ENCODE results near the gene SLC7A9. TPM values are rescaled to one million over a fixed set of nuclear protein-coding genes. Genes with fewer than 3 reads are reported as not detected.

The SLC7A9 gene
- total and polyA plus RNA-seq, 2 donors (not counting 3 experiments of a cell fraction or from before 2014, with no cell fraction given) = 0.06 TPM; not detected in 1

DNA sequence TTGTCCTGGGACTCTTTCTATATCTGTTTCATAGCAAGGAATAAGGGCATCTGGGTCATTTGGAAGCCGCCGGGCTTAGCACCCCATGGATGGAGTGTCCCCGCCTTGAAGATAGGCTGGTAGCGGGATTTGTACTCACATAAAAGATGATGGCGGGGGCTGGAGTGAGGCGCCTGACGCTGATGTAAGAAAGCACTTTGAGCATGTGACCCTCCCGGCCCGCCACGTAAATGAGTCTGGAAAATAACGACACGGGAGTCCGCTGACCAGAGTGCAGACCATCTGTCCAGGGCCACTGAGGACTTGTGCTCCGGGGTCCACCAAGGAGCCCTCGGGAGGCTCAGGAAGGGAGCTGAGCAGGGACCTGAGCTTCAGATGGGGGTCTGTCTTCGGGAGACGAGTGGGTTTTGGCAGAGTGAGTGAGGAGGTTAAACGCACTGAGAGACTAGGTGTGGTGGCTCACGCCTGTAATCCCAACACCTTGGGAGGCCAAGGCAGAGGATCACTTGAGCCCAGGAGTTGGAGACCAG, 25.8 kb downstream of the SLC7A9 start:
- no peak for TF ChIP-seq GATA2 (IDR thresholded peaks at IDR 0.05; ENCODE audit: insufficient read depth, insufficient read length, low read depth, low read length)
- TF ChIP-seq FOS (IDR thresholded peaks at IDR 0.05; ENCODE audit: borderline replicate concordance, insufficient read depth, low read length) = no peak
- TF ChIP-seq POLR2A (IDR thresholded peaks at IDR 0.05; ENCODE audit: low read depth, low read length) = no peak
- TF ChIP-seq, protein P1, sequence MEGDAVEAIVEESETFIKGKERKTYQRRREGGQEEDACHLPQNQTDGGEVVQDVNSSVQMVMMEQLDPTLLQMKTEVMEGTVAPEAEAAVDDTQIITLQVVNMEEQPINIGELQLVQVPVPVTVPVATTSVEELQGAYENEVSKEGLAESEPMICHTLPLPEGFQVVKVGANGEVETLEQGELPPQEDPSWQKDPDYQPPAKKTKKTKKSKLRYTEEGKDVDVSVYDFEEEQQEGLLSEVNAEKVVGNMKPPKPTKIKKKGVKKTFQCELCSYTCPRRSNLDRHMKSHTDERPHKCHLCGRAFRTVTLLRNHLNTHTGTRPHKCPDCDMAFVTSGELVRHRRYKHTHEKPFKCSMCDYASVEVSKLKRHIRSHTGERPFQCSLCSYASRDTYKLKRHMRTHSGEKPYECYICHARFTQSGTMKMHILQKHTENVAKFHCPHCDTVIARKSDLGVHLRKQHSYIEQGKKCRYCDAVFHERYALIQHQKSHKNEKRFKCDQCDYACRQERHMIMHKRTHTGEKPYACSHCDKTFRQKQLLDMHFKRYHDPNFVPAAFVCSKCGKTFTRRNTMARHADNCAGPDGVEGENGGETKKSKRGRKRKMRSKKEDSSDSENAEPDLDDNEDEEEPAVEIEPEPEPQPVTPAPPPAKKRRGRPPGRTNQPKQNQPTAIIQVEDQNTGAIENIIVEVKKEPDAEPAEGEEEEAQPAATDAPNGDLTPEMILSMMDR (IDR thresholded peaks at IDR 0.05; ENCODE audit: extremely low read depth in 1 of 2, insufficient read depth in 1 of 2, low read depth in 1 of 2, low read length in 2 of 2) = no peak
- TF ChIP-seq, protein P2, sequence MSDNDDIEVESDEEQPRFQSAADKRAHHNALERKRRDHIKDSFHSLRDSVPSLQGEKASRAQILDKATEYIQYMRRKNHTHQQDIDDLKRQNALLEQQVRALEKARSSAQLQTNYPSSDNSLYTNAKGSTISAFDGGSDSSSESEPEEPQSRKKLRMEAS (IDR thresholded peaks at IDR 0.05; ENCODE audit: insufficient read depth, insufficient read length) = no peak
- TF ChIP-seq POLR2AphosphoS5 (IDR thresholded peaks at IDR 0.05; ENCODE audit: insufficient read depth, low read depth, low read length) = no peak
- no peak for TF ChIP-seq JUN (IDR thresholded peaks at IDR 0.05; ENCODE audit: borderline replicate concordance, insufficient read depth, insufficient read length, low read depth)
- no peak for TF ChIP-seq MYC (IDR thresholded peaks at IDR 0.05; ENCODE audit: low read depth, low read length)
- no peak for TF ChIP-seq EZH2 (IDR thresholded peaks at IDR 0.05; ENCODE audit: borderline replicate concordance, low read depth, low read length, severe bottlenecking)
- no peaks in the 10 kb centered on the region for H4K20me1 ChIP-seq (replicated peaks; ENCODE audit: control insufficient read depth, extremely low read depth, insufficient read depth, low read length)
- ChIA-PET CTCF (no interaction called here), POLR2A (no interaction called here)
- H3K9me1 ChIP-seq (replicated peaks; ENCODE audit: control insufficient read depth, extremely low read depth, insufficient read depth, low read length) = no peaks in the 10 kb centered on the region
- no peaks in the 10 kb centered on the region for H3K9me3 ChIP-seq (replicated peaks; ENCODE audit: control insufficient read depth, insufficient read depth, low read length)
- no peak overlapping the region for H3K27ac ChIP-seq (ENCODE audit: insufficient read depth, low read depth, low read length)
- no TSS peak for BruUV-seq (replicated peaks)
- H2AFZ ChIP-seq (ENCODE audit: low read depth, low read length) = no peak overlapping the region
- intact Hi-C loops (cut with micrococcal nuclease) (no loop called here), dilution Hi-C loops (cut with MboI; ENCODE audit: extremely low pct_ligation_motif_present, low sequenced_read_pairs) (no loop called here)
- FAIRE-seq (no peak), DNase-seq (ENCODE audit: low read depth, low spot score) (no peak)
- no peaks in the 10 kb centered on the region for H3K27me3 ChIP-seq (ENCODE audit: control insufficient read depth in 2 of 2, insufficient read depth in 2 of 2, low read length in 2 of 2)
- no peak overlapping the region for H3K4me2 ChIP-seq (ENCODE audit: insufficient read depth, low read length)
- H3K4me3 ChIP-seq (replicated peaks in 1 of 3; ENCODE audit: insufficient read depth in 1 of 3, low read depth in 1 of 3, low read length in 3 of 3) = no peak overlapping the region
- H3K4me1 ChIP-seq (ENCODE audit: control insufficient read depth, extremely low read depth, insufficient read depth, low read length) = no peaks in the 10 kb centered on the region
- H3K36me3 ChIP-seq (ENCODE audit: control insufficient read depth in 2 of 2, extremely low read depth in 1 of 2, insufficient read depth in 2 of 2, low read length in 2 of 2) = no peaks in the 10 kb centered on the region
- no peaks in the 10 kb centered on the region for H3K79me2 ChIP-seq (ENCODE audit: control insufficient read depth, insufficient read depth, low read length)
- H3K9ac ChIP-seq (replicated peaks; ENCODE audit: extremely low read depth, insufficient read depth, low read length) = no peak overlapping the region
